ENCODE measurements around the gene NID1. TPM values are rescaled to one million over a fixed set of nuclear protein-coding genes. Genes with fewer than 3 reads are reported as not detected.

The NID1 gene
- total RNA-seq, 4 donors from 2014 or later, result 27.9 to 48.4 (median 32.3) TPM

Other genes starting within 250 kb of the NID1 start
- 100 to 1,000 TPM in 1 of 4 donors, 10 to 100 TPM in 3; 40.1 to 118 (median 68.8) TPM for gene LYST, start 198.2 kb downstream of the NID1 start, total RNA-seq
- gene GPR137B, start 77.4 kb upstream of the NID1 start, total RNA-seq, result 10 to 100 TPM; 34.9 to 60.0 (median 47.2) TPM
- gene ERO1B, start 216.9 kb upstream of the NID1 start, total RNA-seq, result 10 to 100 TPM in 1 of 4 donors, 1 to 10 TPM in 3; 2.9 to 11.7 (median 4.2) TPM

Measured in suprapubic skin (tissue), 4 donors.